Liver (tissue), 9 donors: ENCODE data around the gene CYP2J2. TPM values are rescaled to one million over a fixed set of nuclear protein-coding genes. Genes with fewer than 3 reads are reported as not detected.

ENCODE experiments used
- DNase-seq: peaks from one replicate; pipeline ENCODE4 v3.0.0-alpha.2; 2017; ENCODE audit warnings: low spot score
- H3K27ac ChIP-seq, 2 donors: one replicate each; pipeline ENCODE4 v1.7.0; 2013; ENCODE audit warnings: inconsistent platforms in 2 of 2, low read length in 2 of 2, control low read depth in 1 of 2, low read depth in 1 of 2, mild to moderate bottlenecking in 1 of 2
- H3K27me3 ChIP-seq, 4 donors: one replicate each; pipeline versions ENCODE4 v1.6.1 to v1.7.0; 2013; ENCODE audit warnings: low read length in 3 of 4, inconsistent platforms in 1 of 4, mild to moderate bottlenecking in 1 of 4, moderate library complexity in 1 of 4; ENCODE audit not compliant: control insufficient read depth in 4 of 4, insufficient read depth in 4 of 4
- H3K36me3 ChIP-seq, 4 donors: one replicate each; pipeline versions ENCODE4 v1.6.1 to v1.7.0; 2013; ENCODE audit warnings: low read length in 3 of 4, mild to moderate bottlenecking in 3 of 4, low read depth in 1 of 4, moderate library complexity in 1 of 4; ENCODE audit not compliant: control insufficient read depth in 4 of 4, insufficient read depth in 3 of 4
- H3K4me1 ChIP-seq, 4 donors: one replicate each; pipeline versions ENCODE4 v1.6.1 to v1.7.0; 2013; ENCODE audit warnings: low read length in 3 of 4, mild to moderate bottlenecking in 3 of 4, moderate library complexity in 1 of 4; ENCODE audit not compliant: control insufficient read depth in 4 of 4, insufficient read depth in 4 of 4
- H3K4me3 ChIP-seq, 3 donors: one replicate each; pipeline versions ENCODE4 v1.6.1 to v1.7.0; 2013; ENCODE audit warnings: low read length in 3 of 3, control low read depth in 1 of 3, low read depth in 1 of 3, mild to moderate bottlenecking in 1 of 3
- H3K9ac ChIP-seq, 2 donors: one replicate each; pipeline ENCODE4 v1.7.0; 2013; ENCODE audit warnings: low read length in 2 of 2, mild to moderate bottlenecking in 2 of 2, moderate library complexity in 2 of 2, control low read depth in 1 of 2, low read depth in 1 of 2
- H3K9me3 ChIP-seq, 4 donors: one replicate each; pipeline versions ENCODE4 v1.6.1 to v1.7.0; 2013; ENCODE audit warnings: low read length in 3 of 4; ENCODE audit not compliant: control insufficient read depth in 4 of 4
- EGR1 ChIP-seq, 2 donors: IDR thresholded peaks; 2 replicates each; pipeline ENCODE4 v1.6.1; 2016 to 2018; ENCODE audit warnings: antibody characterized with exemption in 2 of 2, low read depth in 2 of 2
- FOXA1 ChIP-seq: IDR thresholded peaks from 2 replicates; pipeline ENCODE4 v1.6.1; 2016; ENCODE audit warnings: antibody characterized with exemption
- FOXA2 ChIP-seq: IDR thresholded peaks from 2 replicates; pipeline ENCODE4 v1.6.1; 2016; ENCODE audit warnings: antibody characterized with exemption
- GABPA ChIP-seq, 2 donors: IDR thresholded peaks in 1 of 2; conservative IDR thresholded peaks in 1 of 2; 2 replicates each; pipeline ENCODE4 v1.6.1; 2016; ENCODE audit warnings: antibody characterized with exemption in 2 of 2, mild to moderate bottlenecking in 1 of 2, moderate library complexity in 1 of 2
- HNF4A ChIP-seq, 2 donors: conservative IDR thresholded peaks; 2 replicates each; pipeline ENCODE4 v1.6.1; 2016; ENCODE audit warnings: antibody characterized with exemption in 2 of 2, mild to moderate bottlenecking in 2 of 2
- HNF4G ChIP-seq: IDR thresholded peaks from 2 replicates; pipeline ENCODE4 v1.6.1; 2016; ENCODE audit warnings: antibody characterized with exemption
- JUND ChIP-seq, 2 donors: IDR thresholded peaks; 2 replicates each; pipeline ENCODE4 v1.6.1; 2016; ENCODE audit warnings: antibody characterized with exemption in 2 of 2
- NR2F2 ChIP-seq: IDR thresholded peaks from 2 replicates; pipeline ENCODE4 v1.6.1; 2016; ENCODE audit warnings: antibody characterized with exemption
- RAD21 ChIP-seq, 2 donors: IDR thresholded peaks; 2 replicates each; pipeline ENCODE4 v1.6.1; 2016; ENCODE audit warnings: antibody characterized with exemption in 2 of 2, mild to moderate bottlenecking in 2 of 2
- RXRA ChIP-seq, 2 donors: IDR thresholded peaks; 2 replicates each; pipeline ENCODE4 v1.6.1; 2017 to 2018; ENCODE audit warnings: antibody characterized with exemption in 2 of 2, mild to moderate bottlenecking in 1 of 2
- SP1 ChIP-seq: IDR thresholded peaks from 2 replicates; pipeline ENCODE4 v1.6.1; 2018; ENCODE audit warnings: antibody characterized with exemption, mild to moderate bottlenecking
- TAF1 ChIP-seq: conservative IDR thresholded peaks from 2 replicates; pipeline ENCODE4 v1.6.1; 2016; ENCODE audit warnings: antibody characterized with exemption, mild to moderate bottlenecking
- YY1 ChIP-seq: IDR thresholded peaks from 2 replicates; pipeline ENCODE4 v1.6.1; 2016; ENCODE audit warnings: antibody characterized with exemption, mild to moderate bottlenecking
- WGBS: extraction: QIAGEN DNeasy Blood & Tissue Kit; methylation state at CpG from one replicate; pipeline ENCODE4 v1.1.7; 2013; 5-methylcytosine and 5-hydroxymethylcytosine counted together
- polyA plus RNA-seq, 2 donors: library from polyadenylated mRNA; stranded (reverse) in 1 of 2; unstranded in 1 of 2; fragments of 200-250 nt in 1 of 2; fragments of >200 nt in 1 of 2; fragmentation: Nextera tagmentation in 1 of 2; extraction: Ambion mirVana in 1 of 2; gene quantifications; one replicate each; pipeline versions ENCODE4 v1.2.1 to v1.2.3, GENCODE V29; 2013 to 2015
- total RNA-seq, 2 donors: library from RNA; depleted of rRNA; stranded (reverse); fragments of >200 nt; gene quantifications; one replicate each; pipeline ENCODE4 v1.2.3, GENCODE V29; 2014
- TF ChIP-seq, protein P1 (sequence below): IDR thresholded peaks from 2 replicates; pipeline ENCODE4 v1.6.1; 2016; ENCODE audit warnings: antibody characterized with exemption, mild to moderate bottlenecking
- TF ChIP-seq, protein P2 (sequence below): fragments of 150-350 bp; IDR thresholded peaks from 2 replicates; pipeline ENCODE4 v1.5.1; 2017; ENCODE audit warnings: improper control_type of control experiment, low read depth, low read length; ENCODE audit not compliant: missing input control
- TF ChIP-seq, protein P3 (sequence below): IDR thresholded peaks from 2 replicates; pipeline ENCODE4 v1.6.1; 2016; ENCODE audit warnings: antibody characterized with exemption
- TF ChIP-seq, protein P4 (sequence below): IDR thresholded peaks from 2 replicates; pipeline ENCODE4 v1.6.1; 2016; ENCODE audit warnings: antibody characterized with exemption
- donor health status: healthy.
- donor health status: healthy.
- donor health status: healthy.
- donor health status: healthy.
- donor health status: healthy.

The CYP2J2 gene
- total and polyA plus RNA-seq, 4 donors, result 29.4 to 77.9 (median 58.9) TPM

DNA sequence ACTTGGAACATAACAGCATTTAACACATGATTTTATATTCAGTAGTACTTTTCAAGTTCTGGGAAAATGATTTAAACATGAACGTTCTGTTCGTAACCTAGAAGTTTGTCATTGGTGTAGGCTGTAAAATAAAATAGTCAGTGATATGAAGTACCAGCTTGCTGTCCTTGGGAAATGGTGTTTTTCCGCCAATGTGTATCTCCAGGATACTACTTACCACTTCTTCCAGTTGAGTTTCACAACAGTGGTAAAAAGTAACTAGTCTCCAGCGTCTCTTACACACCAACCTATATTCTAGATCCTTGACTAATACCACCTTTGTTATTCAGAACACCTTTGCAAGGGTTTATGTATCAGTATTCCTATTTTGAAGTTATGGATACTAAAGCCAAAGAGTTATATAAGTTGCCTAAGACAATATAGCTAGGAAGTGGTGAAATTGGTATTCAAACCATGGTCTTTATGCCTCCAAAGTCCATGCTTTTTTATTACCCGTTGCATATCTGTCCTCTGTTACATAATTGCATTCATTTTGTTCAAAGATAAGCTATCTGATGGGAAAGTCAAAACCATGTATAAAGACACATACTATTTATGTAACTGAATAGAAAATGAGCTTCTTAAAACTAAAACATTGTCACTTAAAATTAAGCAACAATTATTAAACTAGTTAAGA is 68.8 kb downstream of the CYP2J2 start:
- H3K4me3 ChIP-seq, result no peak overlapping the region
- H3K27me3 ChIP-seq, result no peaks in the 10 kb centered on the region
- H3K36me3 ChIP-seq, result peaks cover 2 to 22% (median 6%) of the 10 kb centered on the region in 4 donors
- peaks cover 6 to 13% (median 8%) of the 10 kb centered on the region in 4 donors for H3K4me1 ChIP-seq
- H3K9me3 ChIP-seq, result no peaks in the 10 kb centered on the region
- 72% methylated on average over 5 of the region's 5 CpGs for WGBS
- peak overlapping the region in 1 of 2 donors; percentile 47 for H3K9ac ChIP-seq
- DNase-seq, result no peak
- no peak for TF ChIP-seq HNF4A (conservative IDR thresholded peaks at IDR 0.05)
- TF ChIP-seq YY1, result no peak
- no peak for TF ChIP-seq RXRA (IDR thresholded peaks at IDR 0.05)
- TF ChIP-seq SP1, result no peak
- no peak for TF ChIP-seq NR2F2
- TF ChIP-seq, protein P1, sequence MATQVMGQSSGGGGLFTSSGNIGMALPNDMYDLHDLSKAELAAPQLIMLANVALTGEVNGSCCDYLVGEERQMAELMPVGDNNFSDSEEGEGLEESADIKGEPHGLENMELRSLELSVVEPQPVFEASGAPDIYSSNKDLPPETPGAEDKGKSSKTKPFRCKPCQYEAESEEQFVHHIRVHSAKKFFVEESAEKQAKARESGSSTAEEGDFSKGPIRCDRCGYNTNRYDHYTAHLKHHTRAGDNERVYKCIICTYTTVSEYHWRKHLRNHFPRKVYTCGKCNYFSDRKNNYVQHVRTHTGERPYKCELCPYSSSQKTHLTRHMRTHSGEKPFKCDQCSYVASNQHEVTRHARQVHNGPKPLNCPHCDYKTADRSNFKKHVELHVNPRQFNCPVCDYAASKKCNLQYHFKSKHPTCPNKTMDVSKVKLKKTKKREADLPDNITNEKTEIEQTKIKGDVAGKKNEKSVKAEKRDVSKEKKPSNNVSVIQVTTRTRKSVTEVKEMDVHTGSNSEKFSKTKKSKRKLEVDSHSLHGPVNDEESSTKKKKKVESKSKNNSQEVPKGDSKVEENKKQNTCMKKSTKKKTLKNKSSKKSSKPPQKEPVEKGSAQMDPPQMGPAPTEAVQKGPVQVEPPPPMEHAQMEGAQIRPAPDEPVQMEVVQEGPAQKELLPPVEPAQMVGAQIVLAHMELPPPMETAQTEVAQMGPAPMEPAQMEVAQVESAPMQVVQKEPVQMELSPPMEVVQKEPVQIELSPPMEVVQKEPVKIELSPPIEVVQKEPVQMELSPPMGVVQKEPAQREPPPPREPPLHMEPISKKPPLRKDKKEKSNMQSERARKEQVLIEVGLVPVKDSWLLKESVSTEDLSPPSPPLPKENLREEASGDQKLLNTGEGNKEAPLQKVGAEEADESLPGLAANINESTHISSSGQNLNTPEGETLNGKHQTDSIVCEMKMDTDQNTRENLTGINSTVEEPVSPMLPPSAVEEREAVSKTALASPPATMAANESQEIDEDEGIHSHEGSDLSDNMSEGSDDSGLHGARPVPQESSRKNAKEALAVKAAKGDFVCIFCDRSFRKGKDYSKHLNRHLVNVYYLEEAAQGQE, result no peak
- TF ChIP-seq JUND (IDR thresholded peaks at IDR 0.05), result no peak
- TF ChIP-seq FOXA2, result no peak
- TF ChIP-seq, protein P2, sequence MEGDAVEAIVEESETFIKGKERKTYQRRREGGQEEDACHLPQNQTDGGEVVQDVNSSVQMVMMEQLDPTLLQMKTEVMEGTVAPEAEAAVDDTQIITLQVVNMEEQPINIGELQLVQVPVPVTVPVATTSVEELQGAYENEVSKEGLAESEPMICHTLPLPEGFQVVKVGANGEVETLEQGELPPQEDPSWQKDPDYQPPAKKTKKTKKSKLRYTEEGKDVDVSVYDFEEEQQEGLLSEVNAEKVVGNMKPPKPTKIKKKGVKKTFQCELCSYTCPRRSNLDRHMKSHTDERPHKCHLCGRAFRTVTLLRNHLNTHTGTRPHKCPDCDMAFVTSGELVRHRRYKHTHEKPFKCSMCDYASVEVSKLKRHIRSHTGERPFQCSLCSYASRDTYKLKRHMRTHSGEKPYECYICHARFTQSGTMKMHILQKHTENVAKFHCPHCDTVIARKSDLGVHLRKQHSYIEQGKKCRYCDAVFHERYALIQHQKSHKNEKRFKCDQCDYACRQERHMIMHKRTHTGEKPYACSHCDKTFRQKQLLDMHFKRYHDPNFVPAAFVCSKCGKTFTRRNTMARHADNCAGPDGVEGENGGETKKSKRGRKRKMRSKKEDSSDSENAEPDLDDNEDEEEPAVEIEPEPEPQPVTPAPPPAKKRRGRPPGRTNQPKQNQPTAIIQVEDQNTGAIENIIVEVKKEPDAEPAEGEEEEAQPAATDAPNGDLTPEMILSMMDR, result no peak
- TF ChIP-seq, protein P3, sequence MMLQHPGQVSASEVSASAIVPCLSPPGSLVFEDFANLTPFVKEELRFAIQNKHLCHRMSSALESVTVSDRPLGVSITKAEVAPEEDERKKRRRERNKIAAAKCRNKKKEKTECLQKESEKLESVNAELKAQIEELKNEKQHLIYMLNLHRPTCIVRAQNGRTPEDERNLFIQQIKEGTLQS, result no peak
- no peak for TF ChIP-seq HNF4G
- TF ChIP-seq RAD21 (IDR thresholded peaks at IDR 0.05), result no peak
- TF ChIP-seq GABPA (IDR thresholded peaks at IDR 0.05 in 1 of 2, conservative IDR thresholded peaks at IDR 0.05 in 1 of 2), result no peak
- TF ChIP-seq, protein P4, sequence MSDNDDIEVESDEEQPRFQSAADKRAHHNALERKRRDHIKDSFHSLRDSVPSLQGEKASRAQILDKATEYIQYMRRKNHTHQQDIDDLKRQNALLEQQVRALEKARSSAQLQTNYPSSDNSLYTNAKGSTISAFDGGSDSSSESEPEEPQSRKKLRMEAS, result no peak
- H3K27ac ChIP-seq, result peak overlapping the region in 1 of 2 donors; percentile 28

DNA sequence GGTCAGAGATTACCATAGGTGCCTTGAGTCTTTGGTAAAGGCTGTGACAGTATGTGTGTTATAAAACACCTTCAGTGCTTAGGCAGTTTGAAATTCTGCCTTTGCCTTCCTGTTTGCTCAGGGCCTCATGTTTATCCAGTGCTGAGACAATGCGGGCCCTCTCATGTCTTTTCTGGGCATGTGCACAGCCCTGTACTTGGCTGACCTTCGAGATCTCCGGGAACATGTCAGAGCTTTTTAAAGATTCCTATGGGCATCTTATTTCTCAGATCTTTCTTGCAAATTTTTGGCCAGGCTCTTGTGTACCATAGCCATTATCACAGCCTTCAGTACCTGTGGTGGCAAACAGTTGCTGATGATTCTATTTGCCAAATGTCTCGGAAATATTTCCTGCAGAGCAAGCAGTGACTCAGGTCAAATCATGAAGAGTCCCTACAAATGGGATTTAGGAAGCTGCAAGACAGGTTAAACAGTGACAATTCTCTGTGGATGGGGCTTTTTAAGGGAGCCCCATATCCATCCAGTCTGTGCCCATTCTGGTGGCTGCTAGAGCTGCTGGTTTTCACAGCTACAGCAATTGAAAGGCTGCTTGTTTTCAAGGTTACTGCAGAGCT is 69.7 kb downstream of the CYP2J2 start:
- no peak overlapping the region for H3K4me3 ChIP-seq
- peaks cover 5 to 16% (median 9%) of the 10 kb centered on the region in 4 donors for H3K4me1 ChIP-seq
- WGBS, result 32% methylated on average over 4 of the region's 4 CpGs
- H3K9ac ChIP-seq, result peak overlapping the region in 1 of 2 donors; percentile 47
- peaks cover 2 to 18% (median 5%) of the 10 kb centered on the region in 4 donors for H3K36me3 ChIP-seq
- peak overlapping the region in 1 of 2 donors; percentile 28 for H3K27ac ChIP-seq
- no peaks in the 10 kb centered on the region for H3K27me3 ChIP-seq
- H3K9me3 ChIP-seq, result no peaks in the 10 kb centered on the region
- no peak for DNase-seq
- no peak for TF ChIP-seq HNF4G
- TF ChIP-seq TAF1, result no peak
- peak; percentile 44 for TF ChIP-seq SP1
- TF ChIP-seq, protein P4, result peak; percentile 54
- TF ChIP-seq RAD21 (IDR thresholded peaks at IDR 0.05), result no peak
- TF ChIP-seq EGR1 (IDR thresholded peaks at IDR 0.05; ENCODE audit: low read depth in 2 of 2), result no peak
- TF ChIP-seq NR2F2, result no peak
- TF ChIP-seq, protein P2, result no peak
- peak; percentile 48 to 53 for TF ChIP-seq HNF4A (conservative IDR thresholded peaks at IDR 0.05)
- TF ChIP-seq YY1, result peak; percentile 45
- TF ChIP-seq JUND (IDR thresholded peaks at IDR 0.05), result peak; percentile 61 to 68
- TF ChIP-seq, protein P1, result peak; percentile 46
- peak; percentile 55 to 65 for TF ChIP-seq RXRA (IDR thresholded peaks at IDR 0.05)
- TF ChIP-seq FOXA1, result peak; percentile 48
